Measurements from ENCODE around the gene SMIM38. TPM values are rescaled to one million over a fixed set of nuclear protein-coding genes. Genes with fewer than 3 reads are reported as not detected.
A peak's percentile ranks its signal among the peaks of the same experiment; 100 is the strongest.

Gene SMIM38
- total and polyA plus RNA-seq, 2 of the 4 experiments (the other 2 are of a cell fraction), result under 0.01 to 0.05 TPM

DNA sequence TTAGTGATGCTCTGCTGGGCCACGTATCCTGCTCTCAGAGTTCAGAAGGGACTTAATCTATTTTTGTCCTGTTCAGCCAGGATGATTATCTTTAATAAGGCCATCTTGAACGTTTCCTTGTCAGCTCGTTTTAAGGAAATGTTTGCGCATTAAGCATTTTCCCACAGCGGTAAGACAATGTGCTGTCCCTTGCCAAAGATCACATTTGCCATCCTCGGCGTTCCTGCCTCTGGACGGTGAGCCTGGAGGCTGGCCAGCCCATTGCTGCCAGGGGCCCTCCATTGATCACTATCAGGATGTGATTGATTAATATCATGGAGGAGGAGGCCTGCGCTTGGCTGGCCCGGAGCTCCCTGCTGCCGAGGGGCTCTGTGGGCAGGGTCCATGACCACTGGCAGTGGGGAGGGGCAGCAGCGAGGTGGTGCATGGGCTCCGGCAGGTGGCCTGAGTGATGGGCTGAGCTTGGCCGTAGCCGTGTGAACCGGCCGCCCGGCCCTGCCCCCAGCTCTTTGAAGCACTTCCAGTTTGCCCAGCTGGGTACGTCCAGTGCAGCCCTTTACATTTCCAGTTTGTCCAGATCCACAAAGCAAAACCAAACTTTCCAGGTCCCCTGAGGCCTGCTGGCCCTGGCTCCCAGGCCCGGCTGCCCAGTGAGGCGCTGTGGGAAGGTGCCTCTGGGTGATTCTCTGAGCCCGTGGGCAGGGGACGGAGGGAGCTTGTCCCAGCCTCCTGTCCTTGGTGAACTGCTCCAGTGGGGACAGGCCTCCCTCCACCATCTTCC, 49.5 kb upstream of the SMIM38 start:
- DNase-seq, result no peak
- no peak for TF ChIP-seq NFE2L2 (IDR thresholded peaks at IDR 0.05; ENCODE audit: low read depth, low read length)
- no peak for TF ChIP-seq RFX5 (IDR thresholded peaks at IDR 0.05; ENCODE audit: low read depth, low read length)
- no peak for TF ChIP-seq CEBPB (IDR thresholded peaks at IDR 0.05; ENCODE audit: low read depth, low read length)
- no peak for TF ChIP-seq CHD1 (IDR thresholded peaks at IDR 0.05; ENCODE audit: low read depth, low read length)
- TF ChIP-seq SMC3 (IDR thresholded peaks at IDR 0.05; ENCODE audit: low read depth, low read length), result no peak
- TF ChIP-seq, protein P1, sequence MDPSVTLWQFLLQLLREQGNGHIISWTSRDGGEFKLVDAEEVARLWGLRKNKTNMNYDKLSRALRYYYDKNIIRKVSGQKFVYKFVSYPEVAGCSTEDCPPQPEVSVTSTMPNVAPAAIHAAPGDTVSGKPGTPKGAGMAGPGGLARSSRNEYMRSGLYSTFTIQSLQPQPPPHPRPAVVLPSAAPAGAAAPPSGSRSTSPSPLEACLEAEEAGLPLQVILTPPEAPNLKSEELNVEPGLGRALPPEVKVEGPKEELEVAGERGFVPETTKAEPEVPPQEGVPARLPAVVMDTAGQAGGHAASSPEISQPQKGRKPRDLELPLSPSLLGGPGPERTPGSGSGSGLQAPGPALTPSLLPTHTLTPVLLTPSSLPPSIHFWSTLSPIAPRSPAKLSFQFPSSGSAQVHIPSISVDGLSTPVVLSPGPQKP (IDR thresholded peaks at IDR 0.05; ENCODE audit: borderline replicate concordance, low read depth, low read length), result no peak
- no peak for TF ChIP-seq POLR2A (IDR thresholded peaks at IDR 0.05; ENCODE audit: low read depth, low read length)
- TF ChIP-seq MAZ (IDR thresholded peaks at IDR 0.05; ENCODE audit: borderline replicate concordance, low read depth, low read length), result no peak
- no peak for TF ChIP-seq BHLHE40 (IDR thresholded peaks at IDR 0.05; ENCODE audit: low read depth, low read length)
- no peak for TF ChIP-seq RCOR1 (IDR thresholded peaks at IDR 0.05; ENCODE audit: insufficient replicate concordance, low read length)
- no peak for TF ChIP-seq FOS (IDR thresholded peaks at IDR 0.05; ENCODE audit: low read depth, low read length)
- no peak for TF ChIP-seq MXI1 (IDR thresholded peaks at IDR 0.05; ENCODE audit: borderline replicate concordance, low read depth, low read length)
- TF ChIP-seq, protein P2, sequence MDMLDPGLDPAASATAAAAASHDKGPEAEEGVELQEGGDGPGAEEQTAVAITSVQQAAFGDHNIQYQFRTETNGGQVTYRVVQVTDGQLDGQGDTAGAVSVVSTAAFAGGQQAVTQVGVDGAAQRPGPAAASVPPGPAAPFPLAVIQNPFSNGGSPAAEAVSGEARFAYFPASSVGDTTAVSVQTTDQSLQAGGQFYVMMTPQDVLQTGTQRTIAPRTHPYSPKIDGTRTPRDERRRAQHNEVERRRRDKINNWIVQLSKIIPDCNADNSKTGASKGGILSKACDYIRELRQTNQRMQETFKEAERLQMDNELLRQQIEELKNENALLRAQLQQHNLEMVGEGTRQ (IDR thresholded peaks at IDR 0.05; ENCODE audit: low read depth, low read length), result no peak
- TF ChIP-seq RAD21 (IDR thresholded peaks at IDR 0.05; ENCODE audit: low read length), result no peak
- no peak for TF ChIP-seq MAFK (IDR thresholded peaks at IDR 0.05; ENCODE audit: low read depth, low read length)

More for the DNA sequence above, 49.5 kb upstream of the SMIM38 start:
- no peak overlapping the region for H4K5ac ChIP-seq (ENCODE audit: low read depth, low read length)
- intact Hi-C loops (cut with micrococcal nuclease), result no loop called here
- no peak overlapping the region for H3K18ac ChIP-seq (ENCODE audit: low read depth, low read length)
- no peak overlapping the region for H2BK20ac ChIP-seq (ENCODE audit: low read depth, low read length)
- peaks cover 3% of the 10 kb centered on the region; the same call in 1 of the 2 replicates for H3K4me1 ChIP-seq (ENCODE audit: control insufficient read depth, insufficient read depth, low read length)
- H4K20me1 ChIP-seq (ENCODE audit: insufficient read depth, low read length), result peaks cover 1% of the 10 kb centered on the region
- no peak overlapping the region for H3K27ac ChIP-seq (ENCODE audit: insufficient read depth, low read length)
- H3K9ac ChIP-seq (ENCODE audit: low read depth, low read length), result no peak overlapping the region
- no peak overlapping the region for H2BK120ac ChIP-seq (ENCODE audit: low read depth, low read length)
- H3K56ac ChIP-seq (ENCODE audit: extremely low read depth, insufficient read depth, low read length), result no peak overlapping the region
- H2BK15ac ChIP-seq (ENCODE audit: low read depth, low read length), result no peak overlapping the region; the same call in 2 of the 3 replicates
- H3K4ac ChIP-seq (ENCODE audit: low read depth, low read length), result no peak overlapping the region
- in situ Hi-C loops (cut with MboI; ENCODE audit: low sequenced_read_pairs), result loop anchor here (5.0 to 25.0 kb wide), 2 partner anchors 566 to 1081 kb away; no protein-coding TSS in a partner anchor
- no peak overlapping the region for H3K4me2 ChIP-seq (ENCODE audit: low read depth, low read length)
- no peaks in the 10 kb centered on the region for H3K79me1 ChIP-seq (ENCODE audit: low read depth in 1 of 2, low read length in 2 of 2)
- H2BK5ac ChIP-seq (ENCODE audit: low read depth, low read length, poor library complexity, severe bottlenecking), result no peak overlapping the region
- no peaks in the 10 kb centered on the region for H3K36me3 ChIP-seq (ENCODE audit: control insufficient read depth, insufficient read depth, low read length)
- ChIA-PET POLR2A (ENCODE audit: unreplicated experiment) (no interaction called here), CTCF (no interaction called here)
- peaks cover 3% of the 10 kb centered on the region; the same call in 1 of the 2 replicates for H3K27me3 ChIP-seq (ENCODE audit: control insufficient read depth, insufficient read depth, low read length)
- dilution Hi-C loops (cut with HindIII; ENCODE audit: low sequenced_read_pairs, unreplicated experiment), result no loop called here
- no peak overlapping the region for H3K23ac ChIP-seq (ENCODE audit: low read depth, low read length)
- no peak overlapping the region for H2AK5ac ChIP-seq (ENCODE audit: low read depth, low read length)
- no peak for ATAC-seq (ENCODE audit: low read depth)
- no peaks in the 10 kb centered on the region for H3K9me1 ChIP-seq (ENCODE audit: insufficient read depth, low read length)
- no peak overlapping the region for H4K91ac ChIP-seq (ENCODE audit: insufficient read depth, low read depth, low read length)
- no peak overlapping the region for H3K4me3 ChIP-seq (ENCODE audit: insufficient read depth, low read depth, low read length)
- no peak overlapping the region for H4K8ac ChIP-seq (ENCODE audit: low read depth in 2 of 2, low read length in 2 of 2)
- peak overlapping the region; percentile 24 for H2AK9ac ChIP-seq (replicated peaks; ENCODE audit: low read depth, low read length, poor library complexity)
- H3K14ac ChIP-seq (replicated peaks; ENCODE audit: low read depth, low read length), result no peak overlapping the region
- BruUV-seq (replicated peaks), result no TSS peak
- H2AFZ ChIP-seq (replicated peaks; ENCODE audit: low read length, poor library complexity), result no peak overlapping the region
- H3K9me3 ChIP-seq (ENCODE audit: control insufficient read depth, insufficient read depth, low read length), result peaks cover 5% of the 10 kb centered on the region; the same call in 1 of the 2 replicates
- 57% methylated on average over 6 of the region's 23 CpGs; no CpG with 5 or more reads in 1 of the 2 experiments for WGBS, 2 experiments (ENCODE audit: extremely low coverage in 2 of 2, insufficient read length in 1 of 2)

Measured in IMR-90 (cell line).